T47D (cell line): ENCODE measurements around the gene MYOG.

ENCODE experiments used
- DNase-seq, 2 experiments: peaks; one replicate each; pipeline versions ENCODE4 v3.0.0 to v3.0.0-alpha.2; 2011 to 2012; ENCODE audit warnings: low read depth in 1 of 2, low spot score in 1 of 2
- JUND ChIP-seq: IDR thresholded peaks from 2 replicates; pipeline ENCODE4 v1.6.1; 2012; ENCODE audit warnings: low read depth
- in situ Hi-C: cut with HindIII; loops from 2 replicates; pipeline ENCODE4 v1.10.0; 2016; ENCODE audit warnings: low sequenced_read_pairs, low pct_unique_long_range_greater_than_20kb

The MYOG gene

GRCh38 chr1:203085528-203086406, at the start of gene MYOG:
MYOG (minus strand) TSS chr1:203086012; CDS start chr1:203085961, 51 bp downstream.
- no peak for TF ChIP-seq JUND
- in situ Hi-C loops = no loop called here
- no peak for DNase-seq

- in situ Hi-C loops = no loop called here
- no peak for TF ChIP-seq JUND
- DNase-seq = no peak
These were observed 48.3 kb upstream of the MYOG start for GRCh38 chr1:203133970-203134725.

GRCh38 chr1:203131548-203132200, 45.9 kb upstream of the MYOG start:
- TF ChIP-seq JUND = no peak
- in situ Hi-C loops = no loop called here

GRCh38 chr1:203130358-203130985, 44.7 kb upstream of the MYOG start:
- DNase-seq = no peak
- no peak for TF ChIP-seq JUND
- in situ Hi-C loops = no loop called here

More at GRCh38 chr1:203131548-203132200, 45.9 kb upstream of the MYOG start:
- DNase-seq = no peak

- TF ChIP-seq JUND = no peak
- in situ Hi-C loops = no loop called here
- peak in 1 of 2 experiments; percentile 24 for DNase-seq
These were observed 43.9 kb upstream of the MYOG start for GRCh38 chr1:203129501-203130231.

- no peak for TF ChIP-seq JUND
- in situ Hi-C loops = no loop called here
- no peak for DNase-seq
These were observed 43.1 kb upstream of the MYOG start for GRCh38 chr1:203128716-203129500.

- TF ChIP-seq JUND = no peak
- DNase-seq = no peak
- in situ Hi-C loops = no loop called here
These were observed 42.6 kb upstream of the MYOG start for GRCh38 chr1:203128431-203128715.

GRCh38 chr1:203127666-203128430, 42.0 kb upstream of the MYOG start, which contains the start of gene ADORA1:
ADORA1 (plus strand) TSS chr1:203127726; CDS start chr1:203128842, 1,116 bp downstream.
- in situ Hi-C loops = no loop called here
- no peak for TF ChIP-seq JUND
- DNase-seq = peak; percentile 77 to 88

- no peak for TF ChIP-seq JUND
- in situ Hi-C loops = no loop called here
- no peak for DNase-seq
These were observed 41.3 kb upstream of the MYOG start for GRCh38 chr1:203126866-203127665.
